AG09319 (cell line): ENCODE results near the gene MOB2.

Experiments
- DNase-seq: peaks from one replicate; pipeline ENCODE4 v3.0.0-alpha.2; 2010; ENCODE audit warnings: low read depth; ENCODE audit errors: extremely low read depth
- CTCF ChIP-seq: IDR thresholded peaks from 2 replicates; pipeline ENCODE4 v1.5.1; 2011; ENCODE audit warnings: low read depth, mild to moderate bottlenecking, inconsistent platforms, low read length, moderate library complexity

The MOB2 gene

GRCh38 chr11:1530686-1531448, 44.3 kb upstream of the MOB2 start:
- no peak for DNase-seq
- no peak for TF ChIP-seq CTCF

DNA sequence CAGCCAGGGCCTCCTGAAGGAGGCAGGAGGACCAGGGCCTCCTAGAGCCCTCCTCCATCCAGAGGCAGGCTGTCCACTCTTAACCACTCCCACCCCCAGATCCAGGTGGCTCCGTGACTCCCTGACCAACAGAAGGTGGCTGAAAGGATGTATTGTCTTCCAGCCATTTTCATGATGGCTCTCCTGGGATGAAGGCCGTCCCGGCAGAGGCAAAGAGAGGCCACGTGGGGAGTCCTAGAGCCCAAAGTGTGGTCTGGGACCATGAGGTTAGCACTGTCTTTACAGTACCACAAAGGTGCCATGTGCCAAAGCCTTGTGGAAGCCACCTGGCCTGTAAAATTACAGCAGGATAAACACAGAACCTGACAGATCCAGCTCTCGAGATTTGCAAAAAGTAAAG, 43.2 kb upstream of the MOB2 start:
- TF ChIP-seq CTCF, result no peak

GRCh38 chr11:1529286-1529685, 42.7 kb upstream of the MOB2 start:
- TF ChIP-seq CTCF, result no peak
- no peak for DNase-seq

More for the DNA sequence above, 43.2 kb upstream of the MOB2 start:
- DNase-seq, result no peak

- no peak for DNase-seq
- no peak for TF ChIP-seq CTCF
These were observed 42.1 kb upstream of the MOB2 start for GRCh38 chr11:1528710-1529109.

DNA sequence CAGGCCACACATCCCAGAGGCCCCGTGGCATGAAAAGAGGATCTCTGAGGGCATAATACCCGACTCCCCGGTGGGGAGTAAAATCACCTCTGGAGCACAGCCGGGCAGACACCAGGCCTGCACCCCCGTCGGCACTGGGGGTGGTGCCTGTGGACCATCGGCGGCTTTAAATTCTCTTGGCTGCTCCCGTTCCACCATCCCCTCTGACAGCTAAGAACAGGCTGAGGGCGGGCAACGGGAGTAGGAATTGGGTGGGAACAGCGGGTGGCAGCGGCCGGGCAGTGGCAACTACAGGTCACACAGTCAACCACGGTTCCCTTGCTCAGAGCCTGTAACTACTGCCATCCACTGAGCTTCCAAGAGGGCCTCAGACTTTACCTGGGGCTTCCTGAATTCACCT, 40.2 kb upstream of the MOB2 start:
- TF ChIP-seq CTCF, result no peak
- no peak for DNase-seq

- no peak for DNase-seq
- TF ChIP-seq CTCF, result no peak
These were observed 37.2 kb upstream of the MOB2 start for GRCh38 chr11:1523779-1524178.

DNA sequence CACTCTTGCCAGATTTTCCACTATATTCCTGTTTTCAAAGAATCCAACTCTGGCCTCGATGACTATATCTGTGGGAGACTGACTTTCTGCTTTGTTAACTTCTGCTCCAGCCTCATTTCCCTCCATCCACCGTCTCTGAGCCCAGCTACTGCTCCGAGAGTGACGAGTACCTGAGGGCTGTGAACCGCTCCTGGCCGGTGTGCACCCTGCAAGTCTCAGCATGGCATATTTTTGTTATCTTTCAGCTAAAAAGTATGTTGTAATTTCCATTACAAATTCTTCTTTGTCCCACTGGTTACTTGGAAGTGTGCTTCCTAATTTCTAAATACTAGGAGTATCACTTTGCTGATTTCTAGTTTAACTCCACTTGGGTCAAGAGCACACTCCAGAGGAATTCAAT, 36.5 kb upstream of the MOB2 start:
- TF ChIP-seq CTCF, result no peak
- DNase-seq, result no peak
